NCI-H510A (cell line): ENCODE measurements around the gene ZBTB21.
"Not testable (repeated sequence)": the region's sequence is repeated elsewhere in the genome, so short reads cannot be mapped to it uniquely, and the experiment has no call there.

Experiments
- DNase-seq: peaks from one replicate; lab custom pipeline; 2025; lab: John Stamatoyannopoulos, UW

ZBTB21 gene

DNA sequence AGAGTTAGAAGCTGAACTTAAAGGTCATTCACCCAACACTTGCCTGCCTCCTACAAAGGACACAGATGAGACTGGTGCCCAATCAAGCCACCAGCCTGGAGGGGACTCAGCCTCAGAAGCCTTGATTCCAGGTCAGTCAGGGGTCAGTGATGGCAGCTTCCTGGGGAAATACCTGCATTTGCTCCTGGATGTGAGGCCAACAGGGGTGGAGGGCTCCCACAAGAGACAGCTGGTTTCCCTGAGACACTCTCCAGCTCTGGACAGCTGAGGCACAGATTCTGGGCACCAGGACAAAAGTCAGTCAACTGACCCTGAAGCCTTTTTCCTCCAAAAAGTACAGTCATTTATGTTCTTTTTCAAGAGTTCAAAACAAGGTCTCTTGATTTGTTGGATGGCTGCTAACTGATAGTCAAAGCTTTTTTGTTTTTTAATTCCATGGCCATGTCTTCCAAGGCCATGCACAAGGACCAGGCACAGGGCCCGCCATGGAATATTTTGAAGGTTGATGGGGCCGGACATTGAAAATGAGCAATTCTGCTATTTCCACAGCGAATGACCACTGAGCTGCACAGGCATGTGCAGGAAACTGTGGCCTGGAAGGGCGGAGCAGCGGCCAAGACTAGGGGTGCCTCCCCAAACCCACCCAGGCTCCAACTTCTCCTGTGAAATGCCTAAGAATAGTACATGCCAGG lies 58.1 kb downstream of the ZBTB21 start:
- DNase-seq, result no peak

GRCh38 chr21:41950941-41951351 lies 59.2 kb downstream of the ZBTB21 start:
- no peak for DNase-seq

DNA sequence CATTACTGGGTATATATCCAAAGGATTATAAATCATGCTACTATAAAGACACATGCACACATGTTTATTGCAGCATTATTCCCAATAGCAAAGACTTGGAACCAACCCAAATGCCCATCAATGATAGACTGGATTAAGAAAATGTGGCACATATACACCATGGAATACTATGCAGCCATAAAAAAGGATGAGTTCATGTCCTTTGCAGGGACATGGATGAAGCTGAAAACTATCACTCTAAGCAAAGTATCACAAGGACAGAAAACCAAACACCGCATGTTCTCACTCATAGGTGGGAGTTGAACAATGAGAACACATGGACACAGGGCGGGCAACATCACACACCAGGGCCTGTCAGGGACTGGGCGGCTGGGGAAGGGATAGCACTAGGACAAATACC lies 60.5 kb downstream of the ZBTB21 start:
- not testable (repeated sequence) for DNase-seq

- no peak for DNase-seq
These were observed 61.3 kb downstream of the ZBTB21 start for GRCh38 chr21:41948901-41949300.

DNA sequence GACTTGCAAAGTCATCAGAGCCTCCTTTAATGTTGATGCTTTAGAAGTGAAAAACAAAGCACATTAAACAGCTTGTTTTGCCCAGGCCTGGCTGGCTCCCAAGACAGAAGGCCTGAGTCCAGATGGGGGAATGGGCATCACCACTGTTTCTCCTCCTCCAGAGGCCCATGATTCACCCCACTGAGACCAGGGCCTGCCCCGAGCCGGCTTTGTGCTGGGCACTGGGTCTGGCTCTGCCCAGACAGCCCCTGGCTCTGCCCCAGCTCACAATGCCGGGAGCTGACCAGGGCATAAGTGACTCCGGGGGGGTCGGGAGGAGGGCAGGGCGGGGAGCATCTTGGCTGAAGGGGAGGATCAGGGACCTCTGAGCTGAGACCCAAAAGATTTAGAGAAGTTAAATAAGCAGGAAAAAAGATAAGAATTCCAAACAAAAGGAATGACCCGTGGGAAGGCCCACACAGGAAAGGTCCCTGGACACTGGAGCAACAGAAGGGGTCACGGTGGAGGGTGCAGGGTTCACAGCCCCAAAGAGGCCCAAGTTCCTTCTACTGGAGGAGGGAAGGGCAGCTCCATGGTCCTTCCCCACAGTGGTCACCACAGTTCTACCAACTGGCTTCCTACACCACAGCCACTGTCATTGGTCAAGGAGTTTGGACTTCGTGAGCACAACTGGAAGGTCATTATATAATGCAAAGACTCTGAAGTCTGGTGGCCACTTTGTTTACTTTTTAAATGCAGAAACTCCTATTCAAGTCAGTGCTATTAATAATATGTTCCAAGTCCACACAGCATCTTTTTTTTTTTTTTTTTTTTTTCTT lies 61.9 kb downstream of the ZBTB21 start:
- DNase-seq, result no peak

DNA sequence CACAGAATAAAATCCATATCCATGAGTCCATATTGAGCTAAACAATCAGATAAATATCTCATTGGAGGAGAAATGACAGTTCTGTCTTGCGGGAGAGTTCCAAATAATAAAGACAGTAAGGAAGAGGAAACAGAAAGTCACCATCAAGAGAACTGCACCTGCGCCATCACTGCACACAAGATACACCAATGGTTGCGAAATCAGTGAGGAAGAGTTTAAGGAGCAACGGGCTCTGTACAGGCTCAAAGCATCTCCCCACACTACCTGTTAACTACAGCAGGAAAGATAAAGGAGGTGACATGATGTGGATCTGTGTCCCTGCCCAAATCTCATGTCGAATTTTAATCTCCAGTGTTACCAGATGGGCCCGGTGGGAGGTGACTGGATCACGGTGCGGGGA lies 64.2 kb downstream of the ZBTB21 start:
- DNase-seq, result no peak

DNA sequence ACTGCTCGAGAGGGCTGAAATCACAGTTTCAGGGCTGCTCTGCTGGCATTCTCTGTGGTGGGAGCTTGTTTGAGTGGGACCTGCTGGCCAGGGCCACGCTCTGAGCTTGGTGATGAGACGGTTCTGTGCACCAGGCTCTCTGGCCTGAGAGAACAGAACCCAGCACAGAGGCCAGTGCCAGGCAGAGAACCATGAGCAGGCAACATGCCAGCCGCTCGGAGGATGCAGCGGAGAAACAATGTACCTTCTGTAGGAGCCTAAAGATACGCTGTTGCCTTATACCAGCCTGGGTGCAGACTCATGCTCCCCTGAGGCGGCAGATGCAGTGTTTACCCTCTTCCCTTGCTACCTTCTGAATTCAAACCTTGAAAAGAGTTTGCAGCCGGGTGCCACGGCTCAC lies 66.3 kb downstream of the ZBTB21 start:
- DNase-seq, result no peak

DNA sequence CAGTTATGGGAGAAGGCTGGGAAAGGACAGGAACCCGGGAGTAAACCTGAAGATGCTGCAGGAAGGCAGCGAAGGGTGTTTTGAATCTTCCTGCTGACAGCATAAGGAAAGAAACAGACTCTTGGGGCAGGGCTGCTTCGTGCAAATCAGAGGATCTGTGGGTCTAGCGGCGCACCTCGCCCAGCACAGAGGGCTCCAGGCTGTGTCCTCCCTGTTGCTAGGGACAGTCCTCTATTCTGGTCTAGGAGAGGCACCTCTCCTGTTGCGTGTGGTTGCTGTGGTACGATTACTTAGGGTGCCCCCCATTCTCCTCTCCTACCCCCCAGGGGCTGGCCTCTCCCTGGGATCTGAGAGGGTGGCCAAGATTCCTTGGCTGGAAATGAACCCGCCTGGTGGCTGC lies 67.7 kb downstream of the ZBTB21 start:
- no peak for DNase-seq

DNA sequence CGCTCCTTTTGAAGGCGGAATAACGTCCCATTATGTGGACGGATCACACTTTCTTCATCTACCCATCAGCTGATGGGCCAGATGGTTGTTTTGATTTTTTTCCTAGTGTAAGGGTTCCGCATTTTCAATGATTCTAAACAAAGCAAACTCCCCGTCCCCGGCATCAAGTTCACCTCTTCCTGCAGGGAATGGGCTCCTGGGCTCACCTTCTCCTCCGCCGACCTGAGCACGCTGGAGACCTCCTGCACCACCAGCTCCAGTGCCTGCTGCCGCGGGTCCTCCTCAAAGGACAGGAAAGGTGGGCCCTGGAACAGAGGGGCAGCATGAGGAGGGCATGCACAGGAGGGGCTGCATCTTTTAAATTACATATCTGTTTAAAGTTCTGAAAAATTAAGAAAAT lies 68.2 kb downstream of the ZBTB21 start:
- no peak for DNase-seq

DNA sequence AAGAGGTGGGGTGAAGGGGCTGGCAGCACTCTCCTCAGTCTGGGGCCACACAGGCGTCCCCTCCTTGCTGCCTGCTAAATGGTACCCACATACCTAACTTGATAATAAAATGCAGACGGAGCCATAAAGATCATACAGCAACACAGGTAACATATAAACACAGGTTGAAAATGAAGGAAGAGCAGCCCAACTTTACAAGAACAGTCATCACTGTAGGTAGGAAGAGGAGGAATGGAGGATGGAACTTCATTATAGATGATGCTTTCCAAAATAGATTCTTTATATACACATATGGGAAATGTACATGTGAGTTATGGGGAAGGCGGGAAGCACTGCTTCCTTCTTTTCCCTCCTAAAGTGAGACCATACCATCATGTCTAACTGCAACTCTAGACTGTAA lies 69.7 kb downstream of the ZBTB21 start:
- no peak for DNase-seq

DNA sequence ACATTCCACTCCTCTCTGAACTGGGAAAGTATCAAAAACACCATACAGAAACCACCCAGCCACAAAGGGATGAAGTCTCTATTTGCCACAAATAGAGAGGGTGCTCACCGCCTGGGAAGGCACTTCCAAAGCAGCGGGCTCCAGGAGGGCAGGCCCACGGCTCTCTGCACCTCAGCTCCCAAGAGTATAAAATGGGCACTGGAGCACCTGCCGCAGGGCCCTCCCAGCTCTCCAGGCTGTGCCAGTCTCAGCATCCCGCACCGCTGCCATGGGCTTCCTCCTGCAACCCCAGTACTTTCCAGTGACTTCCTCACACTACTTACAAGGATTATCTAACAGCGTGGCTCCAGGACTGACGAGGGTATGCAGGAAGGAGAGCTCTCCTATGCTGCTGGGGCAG lies 70.8 kb downstream of the ZBTB21 start:
- no peak for DNase-seq
